Calu3 (cell line): ENCODE measurements around the gene SLC8A1. TPM values are rescaled to one million over a fixed set of nuclear protein-coding genes. Genes with fewer than 3 reads are reported as not detected.

Source experiments
- BruUV-seq: library from RNA; stranded (reverse); fragments of 400-500 nt; replicated peaks from 2 replicates; lab custom pipeline; 2021; lab: Mats Ljungman, UMichigan
- CTCF ChIA-PET: fragments of 300-600 bp; sonication (Branson Sonifier 250); formaldehyde crosslinking; loops from one replicate; lab custom pipeline; 2022; ENCODE audit warnings: antibody characterized with exemption; lab: Charles Lee
- DNase-seq: peaks from one replicate; pipeline ENCODE4 v3.0.0; 2022
- H3K27ac Mint-ChIP-seq: one replicate; pipeline ENCODE4 v1.8.0; 2022; ENCODE audit warnings: mixed read lengths; ENCODE audit not compliant: unreplicated experiment
- H3K27me3 Mint-ChIP-seq: one replicate; pipeline ENCODE4 v1.8.0; 2022; ENCODE audit warnings: mixed read lengths; ENCODE audit not compliant: unreplicated experiment
- H3K36me3 Mint-ChIP-seq: one replicate; pipeline ENCODE4 v1.8.0; 2022; ENCODE audit warnings: mild to moderate bottlenecking, moderate library complexity, mixed read lengths; ENCODE audit not compliant: insufficient read depth, unreplicated experiment
- H3K4me1 Mint-ChIP-seq: one replicate; pipeline ENCODE4 v1.8.0; 2022; ENCODE audit warnings: mild to moderate bottlenecking, low read depth, mixed read lengths; ENCODE audit not compliant: unreplicated experiment
- H3K4me3 Mint-ChIP-seq: one replicate; pipeline ENCODE4 v1.8.0; 2022; ENCODE audit warnings: mild to moderate bottlenecking, low read depth, moderate library complexity, mixed read lengths; ENCODE audit not compliant: unreplicated experiment
- H3K9me3 Mint-ChIP-seq: one replicate; pipeline ENCODE4 v1.8.0; 2022; ENCODE audit warnings: low read depth, mixed read lengths; ENCODE audit not compliant: unreplicated experiment
- CTCF ChIP-seq: fragments of 200-600 bp; IDR thresholded peaks from one replicate; pipeline ENCODE4 v1.8.0; 2022; ENCODE audit warnings: antibody characterized with exemption; ENCODE audit not compliant: unreplicated experiment
- intact Hi-C: fragments of 100-400 bp; cut with micrococcal nuclease; formaldehyde crosslinking; loops from one replicate; pipeline ENCODE4 v1.10.0; 2022; ENCODE audit not compliant: unreplicated experiment
- total RNA-seq: library from RNA; stranded (reverse); gene quantifications from 2 replicates; pipeline ENCODE4 v1.2.3, GENCODE V29; 2022

The SLC8A1 gene
- total RNA-seq, 1 experiment from 2014 or later, result 0.05 TPM

- Mint-ChIP-seq H3K36me3 (no peaks in the 10 kb centered on the region), H3K9me3 (no peaks in the 10 kb centered on the region), H3K27me3 (no peaks in the 10 kb centered on the region), H3K4me1 (peaks cover 6% of the 10 kb centered on the region), H3K27ac (no peak overlapping the region), H3K4me3 (no peak overlapping the region)
- no TSS peak for BruUV-seq
- no peak for DNase-seq
- CTCF ChIA-PET, result no interaction called here
- intact Hi-C loops, result loop anchor here (10.0 kb wide), 1 partner anchor 195 kb away; no protein-coding TSS in a partner anchor
- TF ChIP-seq CTCF, result no peak
These were observed 12.4 kb downstream of the SLC8A1 start for GRCh38 chr2:40439473-40439872.

GRCh38 chr2:40436093-40436475, 15.8 kb downstream of the SLC8A1 start:
- H3K4me1 Mint-ChIP-seq, result peaks cover 14% of the 10 kb centered on the region
- no TSS peak for BruUV-seq
- no peaks in the 10 kb centered on the region for H3K27me3 Mint-ChIP-seq
- no peak for DNase-seq
- no peaks in the 10 kb centered on the region for H3K36me3 Mint-ChIP-seq
- TF ChIP-seq CTCF, result no peak
- no peaks in the 10 kb centered on the region for H3K9me3 Mint-ChIP-seq
- intact Hi-C loops, result loop anchor here (10.0 kb wide), 1 partner anchor 191 kb away; no protein-coding TSS in a partner anchor
- CTCF ChIA-PET, result no interaction called here
- no peak overlapping the region for H3K27ac Mint-ChIP-seq
- H3K4me3 Mint-ChIP-seq, result no peak overlapping the region

- H3K4me1 Mint-ChIP-seq, result peaks cover 14% of the 10 kb centered on the region
- DNase-seq, result no peak
- no peaks in the 10 kb centered on the region for H3K9me3 Mint-ChIP-seq
- intact Hi-C loops, result loop anchor here (10.0 kb wide), 1 partner anchor 191 kb away; no protein-coding TSS in a partner anchor
- no peaks in the 10 kb centered on the region for H3K27me3 Mint-ChIP-seq
- H3K4me3 Mint-ChIP-seq, result no peak overlapping the region
- H3K36me3 Mint-ChIP-seq, result no peaks in the 10 kb centered on the region
- CTCF ChIA-PET, result no interaction called here
- no peak for TF ChIP-seq CTCF
- H3K27ac Mint-ChIP-seq, result no peak overlapping the region
- BruUV-seq, result no TSS peak
These were observed 16.3 kb downstream of the SLC8A1 start for GRCh38 chr2:40435426-40436092.

GRCh38 chr2:40434731-40435271, 17.1 kb downstream of the SLC8A1 start:
- no peaks in the 10 kb centered on the region for H3K27me3 Mint-ChIP-seq
- no peaks in the 10 kb centered on the region for H3K36me3 Mint-ChIP-seq
- peak; percentile 57 for DNase-seq
- H3K27ac Mint-ChIP-seq, result peak overlapping the region; percentile 37
- H3K4me3 Mint-ChIP-seq, result no peak overlapping the region
- CTCF ChIA-PET, result no interaction called here
- no peaks in the 10 kb centered on the region for H3K9me3 Mint-ChIP-seq
- H3K4me1 Mint-ChIP-seq, result peaks cover 14% of the 10 kb centered on the region
- BruUV-seq, result no TSS peak
- intact Hi-C loops, result loop anchor here (10.0 kb wide), 1 partner anchor 190 kb away; no protein-coding TSS in a partner anchor
- TF ChIP-seq CTCF, result no peak
